Fibroblast of skin of left biceps (primary cell): ENCODE measurements around the gene HESX1.

Source experiments
- DNase-seq, 2 experiments: peaks; one replicate each; pipeline ENCODE4 v3.0.0-alpha.2; 2013; ENCODE audit warnings: low read depth in 2 of 2

The HESX1 gene

GRCh38 chr3:57199895-57200297, at the start of gene HESX1:
HESX1 (minus strand) TSS chr3:57199978; CDS start chr3:57199918, 60 bp downstream.
- DNase-seq, result no peak

- DNase-seq, result no peak
Measured at GRCh38 chr3:57244946-57245345, 45.2 kb upstream of the HESX1 start.

- no peak for DNase-seq
Measured at GRCh38 chr3:57234613-57235575, 35.1 kb upstream of the HESX1 start.

- DNase-seq, result no peak
Measured at GRCh38 chr3:57233799-57234198, 34.0 kb upstream of the HESX1 start.

- DNase-seq, result no peak
Measured at GRCh38 chr3:57230006-57230405, 30.2 kb upstream of the HESX1 start.

GRCh38 chr3:57227930-57228751, 28.4 kb upstream of the HESX1 start:
- peak in 1 of 2 experiments; percentile 2 for DNase-seq

- DNase-seq, result peak; percentile 64 to 68
Measured at GRCh38 chr3:57227204-57227929, 27.6 kb upstream of the HESX1 start, which contains the start of gene APPL1. APPL1 (plus strand) TSS chr3:57227729; CDS start chr3:57227884, 155 bp downstream.

GRCh38 chr3:57226176-57226575, 26.4 kb upstream of the HESX1 start:
- no peak for DNase-seq

- DNase-seq, result no peak
Measured at GRCh38 chr3:57224856-57225255, 25.1 kb upstream of the HESX1 start.

- peak in 1 of 2 experiments; percentile 7 for DNase-seq
Measured at GRCh38 chr3:57221883-57222282, 22.1 kb upstream of the HESX1 start.

GRCh38 chr3:57206423-57206822, 6.6 kb upstream of the HESX1 start:
- no peak for DNase-seq

- DNase-seq, result no peak
Measured at GRCh38 chr3:57194641-57195040, 5.1 kb downstream of the HESX1 start.

- no peak for DNase-seq
Measured at GRCh38 chr3:57192028-57192427, 7.8 kb downstream of the HESX1 start.

- DNase-seq, result peak in 1 of 2 experiments; percentile 30
Measured at GRCh38 chr3:57184526-57184925, 15.3 kb downstream of the HESX1 start.

GRCh38 chr3:57179580-57180410, 20.0 kb downstream of the HESX1 start:
- DNase-seq, result no peak

- no peak for DNase-seq
Measured at GRCh38 chr3:57176045-57176444, 23.7 kb downstream of the HESX1 start.

GRCh38 chr3:57173687-57174086, 26.1 kb downstream of the HESX1 start:
- no peak for DNase-seq

- no peak for DNase-seq
Measured at GRCh38 chr3:57170946-57171345, 28.8 kb downstream of the HESX1 start.

- no peak for DNase-seq
Measured at GRCh38 chr3:57169872-57170623, 29.7 kb downstream of the HESX1 start.

- DNase-seq, result no peak
Measured at GRCh38 chr3:57169108-57169507, 30.7 kb downstream of the HESX1 start.
